T follicular helper cell (primary cell): ENCODE measurements around the gene ADSS2.
"Not testable (repeated sequence)": the region's sequence is repeated elsewhere in the genome, so short reads cannot be mapped to it uniquely, and the experiment has no call there.

ENCODE experiments used
- DNase-seq: peaks from one replicate; pipeline ENCODE4 v3.0.0-alpha.2; 2020; ENCODE audit warnings: low read depth
- total RNA-seq, 2 experiments: gene quantifications; one replicate each; lab custom pipeline; 2026; lab: John Stamatoyannopoulos, UW

The ADSS2 gene
- 99.6 to 103 reads per million in 2 experiments for total RNA-seq

DNA sequence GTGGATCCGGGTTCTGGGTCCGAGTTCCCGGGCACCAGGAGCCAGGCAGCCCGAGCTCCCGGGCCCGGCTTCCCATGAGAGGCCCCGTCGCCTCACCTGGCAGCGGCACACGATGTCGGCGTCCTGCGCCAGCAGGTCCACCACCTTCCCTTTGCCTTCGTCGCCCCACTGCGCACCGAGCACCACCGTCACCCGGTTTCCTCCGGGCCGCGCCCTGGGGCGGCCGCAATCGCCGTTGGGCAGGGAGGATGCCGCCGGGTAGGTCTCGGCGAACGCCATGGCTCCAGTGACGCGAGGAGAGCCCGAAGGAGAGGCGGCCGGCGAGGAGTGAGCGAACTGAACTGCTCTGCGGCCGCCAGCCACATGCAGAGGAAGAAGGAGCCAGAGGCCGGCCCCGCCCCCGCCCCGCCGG is at the start of gene ADSS2:
TSS of gene ADSS2 (minus strand) at position 371 of the 412 bp plus-strand sequence. CDS start at position 279, 92 bp downstream.
- DNase-seq, result no peak

DNA sequence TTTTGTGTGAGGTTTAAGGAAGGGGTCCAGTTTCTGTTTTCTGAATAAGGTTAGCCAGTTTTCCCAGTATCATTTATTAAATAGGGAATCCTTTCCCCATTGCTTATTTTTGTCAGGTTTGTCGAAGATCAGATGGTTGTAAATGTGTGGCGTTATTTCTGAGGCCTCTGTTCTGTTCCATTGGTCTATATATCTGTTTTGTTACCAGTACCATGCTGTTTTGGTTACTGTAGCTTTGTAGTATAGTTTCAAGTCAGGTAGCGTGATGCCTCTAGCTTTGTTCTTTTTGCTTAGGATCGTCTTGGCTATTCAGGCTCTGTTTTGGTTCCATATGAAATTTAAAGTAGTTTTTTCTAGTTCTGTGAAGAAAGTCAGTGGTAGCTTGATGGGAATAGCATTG is 48.8 kb upstream of the ADSS2 start:
- not testable (repeated sequence) for DNase-seq

DNA sequence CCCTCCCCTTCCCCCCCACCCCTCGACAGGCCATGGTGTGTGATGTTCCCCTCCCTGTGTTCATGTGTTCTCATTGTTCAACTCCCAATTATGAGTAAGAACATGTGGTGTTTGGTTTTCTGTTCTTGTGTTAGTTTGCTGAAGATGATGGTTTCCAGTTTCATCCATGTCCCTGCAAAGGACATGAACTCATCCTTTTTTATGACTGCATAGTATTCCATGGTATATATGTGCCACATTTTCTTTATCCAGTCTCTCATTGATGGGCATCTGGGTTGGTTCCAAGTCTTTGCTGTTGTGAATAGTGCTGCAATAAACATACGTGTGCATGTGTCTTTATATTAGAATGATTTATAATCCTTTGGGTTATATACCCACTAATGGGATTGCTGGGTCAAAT is 47.8 kb upstream of the ADSS2 start:
- DNase-seq, result not testable (repeated sequence)

DNA sequence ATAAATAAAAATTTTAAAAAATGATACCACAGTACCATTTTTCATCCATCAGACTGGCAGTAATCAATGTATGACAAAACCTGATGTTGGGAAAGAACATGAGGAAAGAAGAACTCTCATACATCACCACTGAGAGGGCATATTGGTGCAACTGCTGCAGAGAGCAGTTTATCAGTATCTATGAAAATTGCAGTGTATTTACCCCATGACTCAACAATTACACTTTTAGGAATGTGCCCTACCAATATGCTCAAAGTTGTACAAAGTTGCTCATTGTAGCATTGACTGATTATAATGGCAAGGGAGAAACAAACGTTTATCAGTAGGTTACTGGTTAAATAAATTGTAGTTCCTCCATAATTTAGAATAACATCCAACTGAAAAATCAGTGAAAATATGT is 46.1 kb upstream of the ADSS2 start:
- DNase-seq, result no peak

DNA sequence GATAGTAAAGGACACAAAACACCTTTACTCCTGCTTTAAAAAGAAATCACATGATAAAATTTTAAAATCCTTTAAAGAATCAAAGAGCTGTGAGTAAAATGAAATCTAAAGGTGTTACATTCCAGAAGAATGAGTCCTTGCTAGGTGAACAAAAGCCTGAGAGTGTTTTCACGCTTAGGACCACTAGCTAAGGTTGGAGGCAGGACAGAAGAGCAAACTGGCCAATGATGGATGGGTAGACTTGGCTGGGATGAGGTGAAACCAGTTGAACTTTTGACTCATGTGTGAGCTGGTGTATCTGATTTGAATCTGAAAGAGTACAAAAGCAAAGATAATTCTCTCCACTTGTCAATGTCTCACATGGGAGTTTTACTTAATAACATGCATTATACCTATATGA is 44.5 kb upstream of the ADSS2 start:
- no peak for DNase-seq

DNA sequence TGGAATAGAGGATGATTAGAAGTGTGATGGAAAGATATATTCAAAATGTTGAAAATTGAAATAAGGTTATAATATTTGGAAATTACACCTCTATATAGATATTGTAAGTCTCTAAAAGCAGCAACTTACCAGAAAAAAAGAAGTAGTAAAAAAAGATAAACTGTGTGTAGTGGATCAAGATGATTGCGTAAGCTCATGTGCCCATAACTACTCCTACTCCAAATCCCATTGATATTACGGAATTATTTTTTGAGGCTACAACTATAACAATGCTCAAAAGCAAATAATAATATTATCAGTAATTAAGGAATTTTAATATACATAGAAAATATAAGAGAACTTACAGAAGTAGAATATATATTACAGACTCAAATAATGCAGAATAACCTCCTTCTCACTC is 42.9 kb upstream of the ADSS2 start:
- DNase-seq, result no peak

DNA sequence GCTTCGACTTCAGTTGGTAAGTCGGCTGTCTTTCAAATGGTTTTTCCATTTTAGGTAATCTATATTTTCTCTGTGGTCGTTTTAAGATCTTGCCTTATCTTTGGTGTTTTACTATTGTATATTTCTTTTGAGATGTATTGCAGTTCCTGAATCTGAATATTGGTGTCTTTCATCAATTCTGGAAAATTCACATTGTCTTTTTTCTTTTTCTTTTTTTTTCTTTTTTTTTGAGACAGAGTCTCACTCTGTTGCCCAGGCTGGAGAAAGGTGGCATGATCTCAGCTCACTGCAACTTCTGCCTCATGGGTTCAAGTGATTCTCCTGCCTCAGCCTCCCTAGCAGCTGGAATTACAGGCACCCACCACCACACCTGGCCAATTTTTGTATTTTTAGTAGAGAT is 33.3 kb upstream of the ADSS2 start:
- not testable (repeated sequence) for DNase-seq

DNA sequence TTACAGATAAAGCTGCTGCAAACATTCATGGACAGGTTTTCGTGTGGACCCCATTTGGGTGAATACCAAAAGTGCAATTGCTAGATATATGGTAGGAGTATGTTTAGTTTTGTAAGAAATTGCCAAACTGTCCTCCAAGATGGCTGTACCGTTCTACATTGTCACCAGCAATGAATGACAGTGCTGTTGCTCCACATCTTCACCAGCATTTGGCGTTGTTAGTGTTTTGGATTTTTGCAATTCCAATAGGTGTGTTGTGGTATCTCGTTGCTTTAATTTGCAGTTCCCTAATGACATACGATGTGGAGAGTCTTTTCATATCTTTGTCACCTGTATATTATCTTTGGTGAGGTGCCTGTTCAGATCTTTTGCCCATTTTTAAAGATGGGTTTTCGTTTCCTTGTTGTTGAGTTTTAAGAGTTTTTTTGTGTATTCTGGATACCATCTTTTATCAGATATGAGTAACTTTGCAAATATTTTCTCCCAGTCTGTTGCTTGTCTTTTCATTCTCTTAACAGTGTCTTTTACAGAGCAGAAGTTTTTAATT is 21.4 kb upstream of the ADSS2 start:
- no peak for DNase-seq

DNA sequence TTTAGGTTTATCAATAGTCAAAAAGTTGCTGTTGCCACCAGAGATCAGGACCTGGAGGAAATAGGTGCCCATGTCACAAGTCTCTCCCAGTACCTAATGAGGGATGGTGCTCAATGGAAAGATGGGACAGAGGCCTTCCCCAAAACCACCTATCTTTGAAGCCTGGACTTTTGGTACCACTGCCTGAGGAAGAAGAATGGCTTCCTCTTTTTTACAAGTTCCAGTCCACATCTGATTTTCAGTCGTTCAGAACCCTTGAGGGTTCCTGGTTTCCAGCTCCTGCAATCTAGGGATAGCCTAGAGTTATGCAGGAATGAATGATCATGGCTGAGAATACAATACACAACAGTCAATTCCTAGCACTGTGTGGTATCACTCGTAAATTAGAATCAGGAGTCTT is 15.0 kb upstream of the ADSS2 start:
- DNase-seq, result no peak

DNA sequence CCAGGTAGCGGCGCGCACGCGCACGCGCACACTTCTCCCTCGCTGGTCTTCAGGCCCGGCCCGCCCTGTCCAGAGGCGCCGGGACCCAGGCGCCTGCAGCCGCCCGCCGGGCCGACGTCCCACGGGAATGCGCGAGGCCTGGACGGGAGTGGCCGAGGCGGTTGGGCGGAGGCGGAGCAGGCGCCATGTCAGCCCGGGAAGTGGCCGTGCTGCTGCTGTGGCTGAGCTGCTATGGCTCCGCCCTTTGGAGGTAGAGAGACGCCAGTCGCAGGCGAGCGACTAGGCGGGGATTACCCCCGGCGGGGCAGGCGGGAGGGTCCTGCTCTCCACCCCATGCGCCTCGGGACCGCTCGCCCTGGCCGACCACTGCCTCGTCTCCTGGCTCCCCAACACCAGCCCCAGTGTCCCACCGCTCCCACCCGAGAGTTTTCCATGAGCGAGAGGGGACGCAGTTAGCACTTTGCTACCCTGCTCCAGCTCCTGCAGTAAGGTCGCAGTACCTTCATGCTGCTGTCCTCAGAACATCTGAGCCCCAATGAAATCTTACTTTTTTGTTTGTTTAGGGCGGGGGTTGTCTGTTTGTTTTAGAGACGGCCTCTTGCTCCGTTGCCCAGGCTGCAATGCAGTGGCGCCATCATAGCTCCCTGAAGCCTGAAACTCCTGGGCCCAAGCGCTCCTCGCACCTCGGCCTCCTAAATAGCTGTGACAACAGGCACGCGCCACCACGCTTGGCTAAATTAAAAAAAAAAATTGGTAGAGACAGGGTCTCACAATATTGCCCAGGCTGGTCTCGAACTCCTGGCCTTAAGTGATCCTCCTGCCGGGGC is 9.7 kb upstream of the ADSS2 start, which contains the start of gene CATSPERE:
TSS of gene CATSPERE (plus strand) at position 29 of the 827 bp plus-strand sequence. CDS start at position 186, 157 bp downstream.
- peak; percentile 51 for DNase-seq

DNA sequence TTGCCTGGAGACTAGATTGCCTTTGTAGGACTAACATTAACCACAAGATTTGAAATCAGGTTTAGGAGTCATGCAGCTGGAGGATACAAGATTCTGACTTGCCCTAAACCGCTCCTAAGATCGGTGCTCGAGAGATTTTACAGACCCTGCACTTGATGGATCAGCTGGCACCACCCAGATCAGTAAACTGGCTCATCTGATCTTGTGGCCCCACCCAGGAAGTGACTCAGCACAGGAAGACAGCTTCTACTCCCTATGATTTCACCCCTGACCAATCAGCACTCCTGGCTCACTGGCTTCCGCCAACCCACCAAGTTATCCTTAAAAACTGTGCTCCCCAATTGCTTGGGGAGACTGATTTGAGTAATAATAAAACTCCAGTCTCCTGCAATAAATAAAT is 8.5 kb upstream of the ADSS2 start:
- DNase-seq, result no peak

DNA sequence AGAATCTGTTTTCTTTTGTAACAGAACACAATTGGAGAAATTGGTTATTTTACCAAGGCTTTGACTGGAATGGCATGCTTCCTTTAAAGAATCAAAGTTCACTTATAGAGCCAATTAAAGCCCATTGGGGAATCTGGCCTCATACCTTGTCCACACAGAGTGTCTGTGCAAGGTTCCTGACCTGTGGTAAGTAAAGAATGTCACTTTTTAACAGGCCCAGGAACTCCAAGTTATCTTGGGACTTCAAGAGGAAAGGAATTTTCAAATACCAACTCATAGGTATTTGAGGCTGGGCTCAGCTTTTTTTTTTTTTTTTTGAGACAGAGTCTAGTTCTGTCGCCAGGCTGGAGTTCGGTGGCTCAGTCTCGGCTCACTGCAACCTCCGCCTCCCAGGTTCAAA is 7.1 kb upstream of the ADSS2 start:
- no peak for DNase-seq

DNA sequence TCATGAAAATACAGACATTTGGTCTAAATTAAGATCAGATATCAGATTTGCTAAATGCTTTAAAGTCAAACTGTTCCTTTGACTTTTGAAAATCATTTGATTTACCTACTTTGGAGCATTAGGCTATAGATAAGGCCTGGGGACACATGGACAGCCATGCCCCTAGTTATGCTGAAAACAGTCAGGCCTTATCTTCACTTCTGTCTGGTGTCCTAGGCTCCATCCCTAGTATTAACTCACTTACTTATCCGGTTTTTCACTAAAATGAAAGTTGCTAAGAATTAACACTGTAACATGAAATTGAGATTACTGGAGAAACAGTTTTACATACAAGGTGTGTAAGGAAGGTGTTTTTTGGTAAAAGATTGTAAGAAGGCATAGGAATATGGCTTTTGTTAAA is 4.9 kb upstream of the ADSS2 start:
- no peak for DNase-seq

DNA sequence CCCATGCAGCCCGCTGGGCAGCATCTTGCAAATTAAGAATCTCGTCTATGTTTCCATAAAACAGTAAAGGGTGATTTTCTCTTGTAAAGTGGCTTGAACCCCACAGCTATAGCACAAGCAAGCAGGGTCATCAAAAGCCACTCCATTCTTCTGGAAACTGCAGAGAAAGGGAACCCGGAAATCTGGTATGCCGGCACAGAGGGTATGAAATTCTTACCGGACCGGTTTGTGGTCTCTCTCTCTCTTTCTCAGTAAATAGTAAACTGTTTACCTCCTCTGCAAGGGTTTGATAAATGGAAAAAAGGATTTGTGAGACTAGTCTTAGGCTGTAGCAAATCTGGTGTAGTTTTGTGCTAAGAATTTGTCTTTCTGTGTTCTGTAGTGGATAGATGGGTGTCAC is 2.7 kb upstream of the ADSS2 start:
- DNase-seq, result no peak

DNA sequence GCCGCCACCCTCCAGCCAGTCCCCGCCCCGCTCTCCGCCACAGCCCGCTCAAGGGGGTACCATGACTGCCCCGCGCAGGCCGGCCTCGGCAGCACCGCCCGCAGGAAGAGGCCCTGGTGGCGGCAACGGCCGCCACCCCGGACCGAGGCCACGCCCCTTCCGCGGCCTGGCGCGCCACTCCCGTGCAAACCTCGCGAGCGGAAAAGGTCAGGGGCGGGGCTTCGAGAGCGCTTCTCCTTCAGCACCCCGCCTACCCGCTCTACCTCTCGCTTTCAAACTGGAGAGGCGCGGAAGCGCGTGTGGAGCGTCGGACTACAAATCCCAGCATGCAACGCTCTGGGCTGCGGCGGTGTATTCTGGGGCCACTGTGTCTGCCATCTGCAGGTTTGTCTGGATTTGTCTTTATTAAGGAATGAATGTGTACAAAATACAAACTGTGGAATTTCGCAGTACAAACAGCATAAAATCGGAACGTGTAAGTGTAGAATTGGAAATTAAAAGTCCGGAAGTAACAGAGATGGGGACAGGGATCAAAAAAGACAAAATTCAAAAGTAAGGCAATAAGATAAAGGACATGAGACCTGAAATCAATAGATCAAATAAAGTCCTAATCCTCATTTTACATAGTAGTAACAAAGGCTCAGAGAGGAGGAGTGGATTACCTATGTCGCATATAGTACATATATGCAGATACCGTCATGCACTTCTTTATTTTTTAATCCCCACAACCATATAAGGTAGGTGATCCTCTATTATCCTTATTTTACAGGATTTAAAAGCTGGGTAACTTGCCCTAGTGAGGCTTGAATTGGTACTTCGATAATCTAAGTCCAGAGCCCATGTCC is 464 bp upstream of the ADSS2 start:
- DNase-seq, result peak; percentile 98

DNA sequence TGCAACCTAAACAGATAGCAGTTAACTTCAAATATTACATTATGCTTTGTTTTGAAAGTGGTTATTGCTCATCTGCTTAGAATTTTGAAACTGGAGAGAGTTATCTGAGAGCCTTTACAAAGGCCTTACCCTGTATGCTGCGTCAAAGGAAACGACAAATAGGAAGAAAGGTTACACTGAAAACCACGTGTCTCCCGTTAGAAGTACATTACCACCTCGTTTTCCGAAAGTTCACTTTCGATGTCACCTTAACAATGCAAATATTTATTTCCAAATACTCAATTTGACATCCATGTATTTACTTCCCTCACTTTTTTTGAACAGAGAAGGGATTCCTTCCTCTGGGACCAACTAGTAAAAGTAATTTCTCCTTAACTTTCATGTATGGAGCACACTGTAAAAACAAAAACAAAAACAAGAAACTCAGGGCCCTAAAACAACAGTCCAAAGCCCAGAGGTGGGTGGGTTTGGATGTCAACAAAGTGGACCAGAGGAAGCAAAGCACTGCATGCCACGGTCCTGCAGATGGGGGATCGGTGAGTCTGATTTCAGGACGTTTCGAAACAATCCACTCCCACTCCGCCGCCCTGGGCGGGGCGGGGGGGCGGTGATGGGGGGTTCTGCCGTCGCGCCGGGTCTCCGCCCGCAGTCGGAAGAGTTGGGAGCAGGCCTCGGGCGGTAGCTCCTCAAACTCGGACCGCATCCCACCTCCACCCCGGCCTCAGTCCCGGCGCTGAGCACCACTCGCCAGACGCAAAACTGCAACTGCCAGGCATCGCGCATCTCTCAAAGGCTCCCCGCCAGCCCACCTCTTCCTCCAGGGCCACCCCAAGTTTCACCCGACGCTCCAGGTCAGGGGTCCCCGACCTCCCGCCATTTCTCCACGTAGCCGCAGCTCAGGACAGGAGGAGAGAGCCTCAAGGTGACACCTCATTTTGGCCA is 841 bp downstream of the ADSS2 start:
- DNase-seq, result peak; percentile 39

DNA sequence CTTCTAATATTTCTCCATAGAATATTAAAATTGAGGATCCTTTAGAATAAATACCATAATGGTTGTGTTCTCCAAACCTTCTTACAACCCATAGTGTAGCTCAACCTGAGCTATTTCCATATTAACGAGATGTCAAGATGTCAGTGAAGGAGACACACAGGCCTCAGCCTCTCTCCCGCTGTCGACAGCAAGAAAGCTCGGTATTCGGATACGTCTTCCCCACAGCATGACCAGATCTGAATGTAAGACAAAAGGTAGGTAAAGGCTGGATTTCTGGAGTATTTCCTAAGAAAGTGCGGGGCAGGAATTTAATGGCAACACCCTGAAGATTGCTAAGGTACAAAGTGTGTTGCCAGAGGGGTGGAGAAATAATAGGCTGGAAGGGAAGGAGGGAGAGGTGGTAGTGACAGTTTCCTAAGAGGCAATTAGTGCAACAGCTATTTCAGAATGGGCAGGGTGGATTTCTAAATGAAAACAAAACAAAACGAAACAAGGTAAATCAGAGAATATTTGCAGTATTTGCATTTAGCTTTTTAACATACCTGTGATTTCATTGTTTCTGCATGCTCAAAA is 1.7 kb downstream of the ADSS2 start:
- no peak for DNase-seq

DNA sequence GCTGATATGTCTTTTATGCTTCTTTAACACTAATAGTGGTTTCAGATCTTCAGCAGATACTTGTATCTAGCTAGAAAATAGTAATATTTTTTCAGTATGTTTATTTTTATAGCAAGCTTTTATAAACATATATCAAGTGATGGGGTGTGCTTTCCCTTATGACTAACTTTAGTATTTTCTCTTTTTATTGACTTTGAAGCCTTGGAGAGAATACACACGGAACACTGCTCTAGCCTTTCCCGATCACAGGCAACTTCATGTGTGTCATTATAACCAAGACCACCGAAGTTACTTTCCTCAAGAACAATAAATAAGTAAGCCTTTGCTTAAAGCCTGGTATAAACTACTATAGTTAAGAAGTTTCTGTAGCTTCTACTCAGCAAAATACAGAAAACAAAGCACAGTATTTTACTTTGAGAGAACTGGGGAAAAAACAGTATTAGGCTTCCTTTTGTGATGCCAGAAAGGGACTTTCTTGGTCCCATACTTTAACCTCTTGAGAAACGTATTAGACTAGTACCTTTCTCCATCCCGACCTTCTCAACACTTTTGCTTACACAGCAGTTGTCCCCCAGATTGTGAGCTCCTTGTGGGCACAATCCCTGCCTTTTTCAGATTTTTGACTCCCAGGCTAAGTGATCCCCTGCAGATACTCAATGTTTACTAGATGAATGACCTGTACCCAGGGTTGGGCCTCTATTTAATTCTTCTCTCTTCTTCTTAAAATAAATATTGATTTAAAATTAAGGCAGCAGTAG is 3.3 kb downstream of the ADSS2 start:
- DNase-seq, result no peak

DNA sequence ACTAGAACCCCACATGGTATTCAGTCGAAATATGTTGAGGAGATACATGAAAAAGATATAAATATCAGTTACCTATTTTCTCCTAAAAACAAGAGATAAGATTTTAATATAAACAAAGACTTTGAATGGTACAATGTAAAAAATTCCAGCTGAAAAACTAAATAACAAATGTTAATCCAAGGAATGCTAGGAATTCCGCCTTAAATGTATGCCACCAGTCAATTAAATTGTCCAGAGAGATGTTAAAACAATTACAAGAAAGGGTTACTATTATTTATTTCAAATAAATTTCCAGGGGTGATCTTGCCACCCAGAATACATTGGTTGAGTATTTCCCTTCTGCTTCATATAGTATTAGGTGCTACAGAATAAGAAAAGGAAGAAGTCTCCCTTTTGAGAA is 4.2 kb downstream of the ADSS2 start:
- no peak for DNase-seq

DNA sequence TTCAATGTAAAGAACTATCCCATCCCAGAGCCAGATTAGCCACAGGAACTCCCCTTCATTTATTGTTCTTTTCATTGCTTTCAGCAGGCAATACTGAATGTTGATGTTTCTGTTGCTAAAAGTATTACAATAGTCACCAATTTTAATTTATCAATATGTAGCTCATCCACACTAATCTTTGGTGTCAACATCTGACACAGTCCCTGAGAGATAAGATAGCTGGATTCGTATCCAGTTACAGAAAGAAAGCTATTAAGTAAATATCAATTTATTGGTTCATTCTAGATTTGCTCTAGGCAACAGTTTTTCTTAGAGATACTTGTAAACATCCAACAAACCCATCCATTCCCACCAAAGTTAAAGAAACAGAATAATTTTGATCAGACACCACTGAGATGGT is 4.7 kb downstream of the ADSS2 start:
- DNase-seq, result no peak
